Naive thymus-derived CD8-positive, alpha-beta T cell (primary cell): ENCODE results near the gene COLGALT1. TPM values are rescaled to one million over a fixed set of nuclear protein-coding genes. Genes with fewer than 3 reads are reported as not detected.

Source experiments
- ATAC-seq, 2 donors: fragments of 150-1000 bp; cut with Tn5 transposase in 1 of 2; sonication (Bioruptor Pico), chemical (Tn5 transposase) in 1 of 2; 1 replicate in 1 of 2; 2 replicates in 1 of 2; pipeline ENCODE4 v1.10.0; 2021; ENCODE audit warnings: mild to moderate bottlenecking in 2 of 2, moderate library complexity in 2 of 2
- POLR2A ChIA-PET: fragments of 350-600 bp; sonication (Branson Sonifier 250); formaldehyde crosslinking; loops from one replicate; lab custom pipeline; 2021; ENCODE audit warnings: antibody characterized with exemption; lab: Charles Lee
- DNase-seq, 10 donors: peaks; one replicate each; pipeline versions ENCODE4 v3.0.0 to v3.0.0-alpha.2; 2020 to 2022
- H3K27ac Mint-ChIP-seq, 10 donors: one replicate each; pipeline ENCODE4 v1.8.0; 2020 to 2022; ENCODE audit warnings: mild to moderate bottlenecking in 10 of 10, mixed read lengths in 10 of 10, moderate library complexity in 4 of 10, inconsistent platforms in 1 of 10
- H3K27me3 Mint-ChIP-seq, 5 donors: one replicate each; pipeline ENCODE4 v1.8.0; 2021 to 2022; ENCODE audit warnings: mixed read lengths in 5 of 5
- H3K36me3 Mint-ChIP-seq, 3 donors: one replicate each; pipeline ENCODE4 v1.8.0; 2020 to 2022; ENCODE audit warnings: mixed read lengths in 3 of 3, mild to moderate bottlenecking in 2 of 3, inconsistent platforms in 1 of 3
- H3K4me1 Mint-ChIP-seq, 4 donors: one replicate each; pipeline ENCODE4 v1.8.0; 2021 to 2022; ENCODE audit warnings: mixed read lengths in 4 of 4
- H3K4me3 Mint-ChIP-seq, 10 donors: one replicate each; pipeline ENCODE4 v1.8.0; 2020 to 2022; ENCODE audit warnings: mild to moderate bottlenecking in 10 of 10, mixed read lengths in 10 of 10, moderate library complexity in 6 of 10, inconsistent platforms in 1 of 10
- H3K9me3 Mint-ChIP-seq, 9 donors: one replicate each; pipeline ENCODE4 v1.8.0; 2020 to 2022; ENCODE audit warnings: mixed read lengths in 9 of 9, mild to moderate bottlenecking in 3 of 9, inconsistent platforms in 1 of 9, moderate library complexity in 1 of 9
- polyA plus RNA-seq, 3 donors: library from polyadenylated mRNA; unstranded; fragments of 300-500 nt; fragmentation: Illumina TruSeq; gene quantifications; one replicate each; pipeline ENCODE4 v1.2.3, GENCODE V29; 2021
- total RNA-seq, 8 experiments: library from RNA in 2 of 8; stranded (reverse) in 2 of 8; gene quantifications; one replicate each; pipeline ENCODE4 v1.2.3 and lab custom pipeline; 2021 to 2026

Gene COLGALT1
- total and polyA plus RNA-seq, 5 experiments from 2014 or later = 15.6 to 64.6 (median 25.8) TPM

DNA sequence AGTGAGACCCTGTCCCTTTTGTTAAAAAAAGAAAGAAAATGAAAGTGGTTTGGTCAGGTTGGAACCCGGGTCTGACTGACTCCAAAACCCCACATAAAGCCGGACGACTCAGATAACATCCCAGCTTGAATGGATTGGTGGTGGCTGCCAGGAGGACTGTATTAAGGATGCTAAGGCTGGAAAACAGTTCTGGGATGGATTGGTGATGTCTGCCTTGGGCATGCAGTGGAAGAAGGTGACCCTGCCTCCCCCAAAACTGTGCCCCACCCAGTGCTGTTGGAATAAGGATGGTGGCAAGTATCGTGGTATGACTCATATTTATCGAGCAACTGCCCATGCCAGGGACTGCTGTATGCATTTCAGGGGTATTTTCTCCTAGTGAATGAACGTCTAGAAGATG lies 18.5 kb upstream of the COLGALT1 start:
- Mint-ChIP-seq H3K27ac (no peak overlapping the region), H3K36me3 (no peaks in the 10 kb centered on the region), H3K27me3 (no peaks in the 10 kb centered on the region), H3K4me3 (peak overlapping the region in 2 of 10 donors; percentile 6 to 30), H3K4me1 (peaks cover 11 to 29% (median 18%) of the 10 kb centered on the region in 4 donors), H3K9me3 (no peaks in the 10 kb centered on the region)
- DNase-seq (no peak), ATAC-seq (no peak)
- POLR2A ChIA-PET = interaction anchor here (5.6 kb wide), 1 partner anchor 12 kb away, joined by 52 read pairs; a partner anchor contains a TSS

GRCh38 chr19:17538684-17539237 lies 16.7 kb upstream of the COLGALT1 start:
- Mint-ChIP-seq H3K27ac (peak overlapping the region in 7 of 10 donors; percentile 20 to 72 (median 51)), H3K36me3 (no peaks in the 10 kb centered on the region), H3K4me1 (peaks cover 15 to 29% (median 18%) of the 10 kb centered on the region in 4 donors), H3K27me3 (no peaks in the 10 kb centered on the region), H3K9me3 (no peaks in the 10 kb centered on the region), H3K4me3 (peak overlapping the region; percentile 58 to 93 (median 78))
- DNase-seq (peak in 1 of 10 donors; percentile 8), ATAC-seq (no peak)
- POLR2A ChIA-PET = interaction anchor here (0.5 to 5.6 kb wide), 5 partner anchors 9 to 45 kb away, joined by 3 to 52 read pairs (median 6); a partner anchor contains a TSS

DNA sequence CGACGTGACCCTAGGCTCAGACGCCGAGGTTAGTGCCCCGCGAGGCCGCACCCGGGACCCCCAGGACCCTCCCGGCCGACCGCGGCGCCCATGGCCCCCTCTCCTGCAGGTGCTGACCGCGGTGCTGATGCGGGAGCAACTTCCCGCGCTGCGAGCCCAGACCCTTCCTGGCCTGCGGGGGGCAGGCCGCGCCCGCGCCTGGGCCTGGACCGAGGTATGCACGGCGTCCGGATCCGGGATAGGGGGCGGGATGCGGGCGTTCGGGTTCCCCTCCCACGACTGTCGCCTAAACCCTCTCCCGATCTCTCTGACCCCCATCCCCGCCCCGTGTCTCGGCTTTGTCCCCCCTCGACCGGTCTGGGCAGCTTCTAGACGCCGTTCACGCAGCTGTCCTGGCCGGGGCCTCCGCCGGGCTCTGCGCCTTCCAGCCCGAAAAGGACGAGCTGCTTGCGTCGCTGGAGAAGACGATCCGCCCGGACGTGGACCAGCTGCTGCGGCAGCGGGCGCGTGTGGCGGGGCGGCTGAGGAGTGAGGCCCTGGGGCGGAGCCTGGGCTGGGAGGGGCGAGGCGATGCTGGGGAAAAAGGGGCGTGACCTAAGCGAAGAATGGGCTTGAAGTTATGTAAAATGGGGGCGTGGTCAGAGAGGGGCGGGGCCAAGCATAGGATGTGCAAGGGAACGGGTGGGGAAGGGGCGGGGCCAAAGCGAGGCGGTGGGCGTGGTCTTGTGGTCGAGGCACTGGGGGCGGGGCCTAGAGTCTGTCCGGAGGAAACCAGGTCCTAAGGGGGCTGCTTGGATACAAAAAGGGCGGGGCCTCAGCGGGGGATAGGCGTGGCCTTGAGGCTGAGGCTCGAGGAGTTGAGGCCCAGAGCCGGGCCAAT lies 16.0 kb upstream of the COLGALT1 start:
- Mint-ChIP-seq H3K27me3 (no peaks in the 10 kb centered on the region), H3K9me3 (no peaks in the 10 kb centered on the region), H3K27ac (peak overlapping the region; percentile 37 to 87 (median 72)), H3K36me3 (no peaks in the 10 kb centered on the region), H3K4me1 (peaks cover 15 to 29% (median 18%) of the 10 kb centered on the region in 4 donors), H3K4me3 (peak overlapping the region; percentile 81 to 94 (median 86))
- POLR2A ChIA-PET = interaction anchor here (0.5 to 5.6 kb wide), 8 partner anchors 9 to 223 kb away, joined by 3 to 52 read pairs (median 4); a partner anchor contains a TSS
- ATAC-seq = peak; percentile 92 to 93
- peak; percentile 93 to 99 (median 96) for DNase-seq

- peak in 1 of 10 donors; percentile 4 for DNase-seq
- no peak overlapping the region for H3K4me3 Mint-ChIP-seq
- H3K4me1 Mint-ChIP-seq = peaks cover 15 to 29% (median 18%) of the 10 kb centered on the region in 4 donors
- ATAC-seq = no peak
- no peaks in the 10 kb centered on the region for H3K27me3 Mint-ChIP-seq
- POLR2A ChIA-PET = interaction anchor here (0.9 to 5.6 kb wide), 4 partner anchors 10 to 27 kb away, joined by 3 to 52 read pairs (median 7); a partner anchor contains a TSS
- H3K9me3 Mint-ChIP-seq = no peaks in the 10 kb centered on the region
- H3K27ac Mint-ChIP-seq = peak overlapping the region in 2 of 10 donors; percentile 66 to 71
- H3K36me3 Mint-ChIP-seq = no peaks in the 10 kb centered on the region
Measured at GRCh38 chr19:17540174-17540573, 15.3 kb upstream of the COLGALT1 start.

DNA sequence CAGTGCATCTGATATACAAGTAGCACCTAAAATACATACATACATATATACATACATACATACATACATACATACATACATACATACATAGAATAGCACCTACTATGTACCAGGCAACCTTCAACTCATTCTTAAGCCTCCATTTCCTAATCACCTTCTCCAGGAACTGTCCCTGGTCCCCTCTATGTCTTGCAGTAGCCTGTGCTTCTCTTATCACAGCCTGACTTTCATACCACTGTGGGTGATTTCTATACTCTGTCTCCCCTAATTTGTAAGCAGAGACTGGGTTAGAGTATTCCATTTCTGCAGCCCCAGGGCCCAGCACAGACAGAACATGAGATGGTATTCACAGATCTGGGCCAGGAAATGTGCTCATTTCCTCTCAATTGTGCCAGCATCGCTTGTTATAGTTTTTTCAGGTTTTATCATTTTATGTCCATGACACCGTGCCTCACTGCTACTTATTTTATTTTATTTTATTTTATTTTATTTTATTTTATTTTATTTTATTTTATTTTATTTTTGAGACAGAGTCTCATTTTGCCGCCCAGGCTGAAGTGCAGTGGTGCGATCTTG lies 14.2 kb upstream of the COLGALT1 start:
- POLR2A ChIA-PET = interaction anchor here (0.9 to 5.6 kb wide), 3 partner anchors 11 to 45 kb away, joined by 3 to 52 read pairs (median 4); a partner anchor contains a TSS
- Mint-ChIP-seq H3K27ac (peak overlapping the region in 7 of 10 donors; percentile 32 to 91 (median 66)), H3K9me3 (no peaks in the 10 kb centered on the region), H3K4me3 (peak overlapping the region in 3 of 10 donors; percentile 14 to 55 (median 15)), H3K27me3 (no peaks in the 10 kb centered on the region), H3K36me3 (no peaks in the 10 kb centered on the region), H3K4me1 (peaks cover 15 to 29% (median 18%) of the 10 kb centered on the region in 4 donors)
- DNase-seq = no peak
- ATAC-seq = no peak

GRCh38 chr19:17542042-17542441 lies 13.4 kb upstream of the COLGALT1 start:
- ATAC-seq (no peak), DNase-seq (no peak)
- H3K27ac Mint-ChIP-seq = peak overlapping the region in 4 of 10 donors; percentile 7 to 89 (median 53)

GRCh38 chr19:17542793-17543582 lies 12.5 kb upstream of the COLGALT1 start:
- ATAC-seq = no peak
- no peak for DNase-seq
- peak overlapping the region in 3 of 10 donors; percentile 3 to 71 (median 7) for H3K27ac Mint-ChIP-seq
- H3K9me3 Mint-ChIP-seq = no peaks in the 10 kb centered on the region
- H3K4me3 Mint-ChIP-seq = no peak overlapping the region
- no peaks in the 10 kb centered on the region for H3K36me3 Mint-ChIP-seq
- H3K27me3 Mint-ChIP-seq = no peaks in the 10 kb centered on the region
- POLR2A ChIA-PET = interaction anchor here (1.3 kb wide), 1 partner anchor 19 kb away, joined by 4 read pairs; no protein-coding TSS in a partner anchor
- peaks cover 15 to 18% (median 16%) of the 10 kb centered on the region in 4 donors for H3K4me1 Mint-ChIP-seq

More at GRCh38 chr19:17542042-17542441, 13.4 kb upstream of the COLGALT1 start:
- Mint-ChIP-seq H3K36me3 (no peaks in the 10 kb centered on the region), H3K4me1 (peaks cover 15 to 25% (median 19%) of the 10 kb centered on the region in 4 donors), H3K9me3 (no peaks in the 10 kb centered on the region), H3K4me3 (no peak overlapping the region), H3K27me3 (no peaks in the 10 kb centered on the region)
- POLR2A ChIA-PET = interaction anchor here (0.6 to 1.3 kb wide), 3 partner anchors 11 to 46 kb away, joined by 4 to 6 read pairs (median 4); no protein-coding TSS in a partner anchor

GRCh38 chr19:17543986-17544385 lies 11.5 kb upstream of the COLGALT1 start:
- H3K27me3 Mint-ChIP-seq = no peaks in the 10 kb centered on the region
- no peak overlapping the region for H3K4me3 Mint-ChIP-seq
- POLR2A ChIA-PET = interaction anchor here (0.6 to 1.6 kb wide), 3 partner anchors 32 to 138 kb away, joined by 3 to 6 read pairs (median 4); partner anchors contain the start of gene PGLS

GRCh38 chr19:17544418-17544817 lies 11.0 kb upstream of the COLGALT1 start:
- H3K27me3 Mint-ChIP-seq = no peaks in the 10 kb centered on the region
- POLR2A ChIA-PET = interaction anchor here (0.7 to 1.6 kb wide), 2 partner anchors 33 to 137 kb away, joined by 4 to 6 read pairs; partner anchors contain the start of gene PGLS
- ATAC-seq (no peak), DNase-seq (no peak)
- H3K4me1 Mint-ChIP-seq = peaks cover 4 to 11% (median 6%) of the 10 kb centered on the region in 4 donors
- peak overlapping the region in 2 of 10 donors; percentile 22 to 69 for H3K27ac Mint-ChIP-seq
- no peaks in the 10 kb centered on the region for H3K9me3 Mint-ChIP-seq
- no peaks in the 10 kb centered on the region for H3K36me3 Mint-ChIP-seq
- no peak overlapping the region for H3K4me3 Mint-ChIP-seq

More at GRCh38 chr19:17543986-17544385, 11.5 kb upstream of the COLGALT1 start:
- DNase-seq (no peak), ATAC-seq (no peak)
- Mint-ChIP-seq H3K36me3 (no peaks in the 10 kb centered on the region), H3K9me3 (no peaks in the 10 kb centered on the region), H3K27ac (peak overlapping the region in 2 of 10 donors; percentile 22 to 69), H3K4me1 (peaks cover 6 to 11% (median 7%) of the 10 kb centered on the region in 4 donors)

GRCh38 chr19:17548145-17548544 lies 7.3 kb upstream of the COLGALT1 start:
- peak overlapping the region in 5 of 10 donors; percentile 9 to 53 (median 19) for H3K27ac Mint-ChIP-seq
- H3K36me3 Mint-ChIP-seq = no peaks in the 10 kb centered on the region
- POLR2A ChIA-PET = interaction anchor here (0.6 kb wide), 1 partner anchor 453 kb away, joined by 7 read pairs; no protein-coding TSS in a partner anchor
- H3K9me3 Mint-ChIP-seq = no peaks in the 10 kb centered on the region
- peaks cover 0 to 2% (median 0%) of the 10 kb centered on the region in 4 donors for H3K4me1 Mint-ChIP-seq
- ATAC-seq (no peak), DNase-seq (no peak)
- H3K27me3 Mint-ChIP-seq = no peaks in the 10 kb centered on the region
- no peak overlapping the region for H3K4me3 Mint-ChIP-seq

DNA sequence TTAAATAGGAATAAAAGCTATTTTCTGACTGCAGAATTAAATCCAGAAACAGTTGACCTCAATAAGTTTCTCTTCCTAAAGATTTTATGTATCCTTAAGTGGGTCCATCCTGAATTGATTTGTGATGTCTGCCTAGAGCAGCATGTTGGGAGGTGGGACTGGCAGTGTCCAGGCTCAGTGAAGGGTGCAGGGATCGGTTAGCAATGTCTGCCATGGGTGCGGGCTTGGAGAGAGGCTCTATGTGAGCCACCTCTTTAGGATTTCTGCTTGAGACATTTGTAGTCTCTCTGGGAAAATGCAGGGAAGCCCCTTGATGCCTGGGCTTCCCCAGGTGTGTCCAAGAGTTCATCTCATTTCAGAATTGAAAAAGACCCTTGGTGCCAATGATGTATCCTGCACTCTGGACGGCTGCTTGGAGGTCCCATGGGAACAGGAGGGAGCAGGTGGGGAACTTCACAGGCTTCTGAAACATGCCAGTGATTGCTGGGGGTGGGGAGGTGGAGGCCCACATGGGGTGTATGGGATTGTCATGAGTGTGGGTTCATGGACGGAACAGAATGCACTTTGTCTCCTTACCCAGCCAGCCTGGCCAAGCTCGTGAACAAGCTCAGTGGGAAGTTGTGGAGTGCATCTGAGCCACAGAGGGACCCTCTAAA lies 6.2 kb upstream of the COLGALT1 start:
- DNase-seq = no peak
- H3K9me3 Mint-ChIP-seq = no peaks in the 10 kb centered on the region
- POLR2A ChIA-PET = interaction anchor here (0.7 to 1.7 kb wide), 2 partner anchors 37 to 72 kb away, joined by 5 to 6 read pairs; no protein-coding TSS in a partner anchor
- H3K36me3 Mint-ChIP-seq = no peaks in the 10 kb centered on the region
- no peak overlapping the region for H3K4me3 Mint-ChIP-seq
- peak overlapping the region in 2 of 10 donors; percentile 39 to 54 for H3K27ac Mint-ChIP-seq
- ATAC-seq = no peak
- H3K4me1 Mint-ChIP-seq = peaks cover 0 to 2% (median 0%) of the 10 kb centered on the region in 4 donors
- no peaks in the 10 kb centered on the region for H3K27me3 Mint-ChIP-seq
